Left lung (tissue), 10 donors: ENCODE data around the gene DISP2. TPM values are rescaled to one million over a fixed set of nuclear protein-coding genes. Genes with fewer than 3 reads are reported as not detected.

Experiments used
- ATAC-seq: fragments of 200-7000 bp; cut with Tn5 transposase; one replicate; pipeline ENCODE4 v1.9.1; 2020; ENCODE audit warnings: moderate library complexity
- DNase-seq, 4 donors: peaks; one replicate each; pipeline ENCODE4 v3.0.0-alpha.2; 2013 to 2020
- H3K27ac ChIP-seq, 2 donors: fragments of 200-600 bp; sonication (generic) in 1 of 2; one replicate each; pipeline versions ENCODE4 v1.5.0 to v1.8.0; 2020 to 2021
- H3K27me3 ChIP-seq, 2 donors: fragments of 200-600 bp; sonication (generic) in 1 of 2; one replicate each; pipeline versions ENCODE4 v1.5.0 to v1.8.0; 2020 to 2021
- H3K36me3 ChIP-seq, 2 donors: fragments of 200-600 bp; sonication (generic) in 1 of 2; one replicate each; pipeline versions ENCODE4 v1.5.0 to v1.8.0; 2020 to 2021
- H3K4me1 ChIP-seq, 2 donors: fragments of 200-600 bp; one replicate each; pipeline ENCODE4 v1.8.0; 2021
- H3K4me3 ChIP-seq, 2 donors: fragments of 200-600 bp; sonication (generic) in 1 of 2; one replicate each; pipeline versions ENCODE4 v1.5.0 to v1.8.0; 2020 to 2021; ENCODE audit warnings: mild to moderate bottlenecking in 1 of 2
- H3K9me3 ChIP-seq, 2 donors: fragments of 200-600 bp; sonication (generic) in 1 of 2; one replicate each; pipeline versions ENCODE4 v1.5.0 to v1.8.0; 2020 to 2021
- CTCF ChIP-seq, 2 donors: fragments of 200-600 bp; sonication (generic) in 1 of 2; IDR thresholded peaks; one replicate each; pipeline versions ENCODE4 v1.5.0 to v1.8.0; 2021; ENCODE audit warnings: antibody characterized with exemption in 2 of 2
- intact Hi-C, 2 donors: fragments of 100-400 bp; cut with DNase I; formaldehyde crosslinking; loops; one replicate each; pipeline versions ENCODE4 v1.11.2 to v1.14.2; 2022
- polyA plus RNA-seq, 6 donors: library from polyadenylated mRNA; unstranded; fragments of 120-200 nt; gene quantifications; one replicate each; pipeline ENCODE4 v1.2.1, GENCODE V29; 2013; ENCODE audit not compliant: insufficient read length in 6 of 6
- total RNA-seq, 2 donors: library from RNA; stranded (reverse); fragmentation: NEBNext Ultra II Directional; extraction: Animal tissue kit (Norgen Biotek cat#: 25700); gene quantifications; one replicate each; pipeline ENCODE4 v1.2.1, GENCODE V29; 2021
- donor health status: DM: no; HTN: yes; CAD: no.
- donor health status: DM: no; HTN: no; CAD: no.

Gene DISP2
- total and polyA plus RNA-seq, 8 donors: 0.61 to 3.1 (median 1.6) TPM

GRCh38 chr15:40312370-40313158 lies 45.5 kb upstream of the DISP2 start:
- no peak for ATAC-seq
- peak in 1 of 4 donors; percentile 26 for DNase-seq
- TF ChIP-seq CTCF (IDR thresholded peaks at IDR 0.05): no peak

GRCh38 chr15:40313531-40314398 lies 44.3 kb upstream of the DISP2 start:
- H3K36me3 ChIP-seq: no peaks in the 10 kb centered on the region
- peaks cover 11 to 23% of the 10 kb centered on the region in 2 donors for H3K4me1 ChIP-seq
- intact Hi-C loops: no loop called here
- TF ChIP-seq CTCF (IDR thresholded peaks at IDR 0.05): no peak
- no peak overlapping the region for H3K27ac ChIP-seq
- no peaks in the 10 kb centered on the region for H3K9me3 ChIP-seq
- H3K27me3 ChIP-seq: no peaks in the 10 kb centered on the region
- ATAC-seq (peak; percentile 85), DNase-seq (peak in 2 of 4 donors; percentile 78 to 87)
- no peak overlapping the region for H3K4me3 ChIP-seq

More at GRCh38 chr15:40312370-40313158, 45.5 kb upstream of the DISP2 start:
- Histone ChIP-seq H3K4me1 (peaks cover 13 to 29% of the 10 kb centered on the region in 2 donors), H3K27me3 (no peaks in the 10 kb centered on the region), H3K9me3 (no peaks in the 10 kb centered on the region), H3K4me3 (no peak overlapping the region), H3K27ac (no peak overlapping the region), H3K36me3 (no peaks in the 10 kb centered on the region)
- intact Hi-C loops: no loop called here

- no peak for TF ChIP-seq CTCF (IDR thresholded peaks at IDR 0.05)
- no peak for DNase-seq
- Histone ChIP-seq H3K27ac (no peak overlapping the region), H3K36me3 (no peaks in the 10 kb centered on the region), H3K4me3 (no peak overlapping the region), H3K27me3 (no peaks in the 10 kb centered on the region), H3K4me1 (peaks cover 5 to 12% of the 10 kb centered on the region in 2 donors), H3K9me3 (no peaks in the 10 kb centered on the region)
- intact Hi-C loops: no loop called here
- ATAC-seq: no peak
Measured at GRCh38 chr15:40314723-40315276, 43.2 kb upstream of the DISP2 start.

DNA sequence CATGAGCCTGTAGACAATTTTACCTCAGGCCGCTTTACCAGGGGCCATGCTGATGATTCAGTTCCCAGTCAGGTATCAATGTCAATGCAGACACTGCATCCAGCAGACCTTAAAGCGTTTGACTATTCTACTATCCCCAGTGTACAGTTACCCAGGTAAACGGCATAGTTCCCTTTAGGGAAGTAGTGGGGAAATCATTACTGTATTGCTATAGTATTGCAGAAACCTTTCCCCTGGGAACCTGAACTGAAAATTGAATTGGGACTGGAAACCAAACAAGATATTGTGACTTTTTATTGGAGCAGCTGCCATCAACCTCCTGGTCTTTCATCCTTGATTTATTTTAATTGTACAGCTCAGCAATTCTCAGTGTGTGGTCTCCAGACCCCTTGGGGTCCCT lies 41.1 kb upstream of the DISP2 start:
- Histone ChIP-seq H3K4me1 (peaks cover 5 to 16% of the 10 kb centered on the region in 2 donors), H3K27ac (no peak overlapping the region), H3K4me3 (no peak overlapping the region), H3K36me3 (no peaks in the 10 kb centered on the region), H3K27me3 (no peaks in the 10 kb centered on the region), H3K9me3 (no peaks in the 10 kb centered on the region)
- intact Hi-C loops: no loop called here
- ATAC-seq (no peak), DNase-seq (no peak)
- TF ChIP-seq CTCF (IDR thresholded peaks at IDR 0.05): no peak

GRCh38 chr15:40317580-40317979 lies 40.4 kb upstream of the DISP2 start:
- H3K9me3 ChIP-seq: no peaks in the 10 kb centered on the region
- H3K36me3 ChIP-seq: no peaks in the 10 kb centered on the region
- no peak for TF ChIP-seq CTCF (IDR thresholded peaks at IDR 0.05)
- intact Hi-C loops: no loop called here
- peaks cover 5 to 17% of the 10 kb centered on the region in 2 donors for H3K4me1 ChIP-seq
- DNase-seq (no peak), ATAC-seq (no peak)
- H3K4me3 ChIP-seq: no peak overlapping the region
- H3K27me3 ChIP-seq: no peaks in the 10 kb centered on the region
- no peak overlapping the region for H3K27ac ChIP-seq
